HL-60 (cell line): ENCODE data around the gene FAM219A.
A peak's percentile ranks its signal among the peaks of the same experiment; 100 is the strongest.

Experiments
- DNase-seq, 2 experiments: peaks; one replicate each; pipeline ENCODE4 v3.0.0-alpha.2; 2010 to 2020; ENCODE audit warnings: low read depth in 1 of 2, low spot score in 1 of 2
- H3K27ac ChIP-seq: fragments of 250-450 bp; sonication (Bioruptor Pico); replicated peaks from 2 replicates; pipeline ENCODE4 v1.5.1; 2020; ENCODE audit warnings: mild to moderate bottlenecking, moderate library complexity
- H3K27me3 ChIP-seq: fragments of 250-450 bp; sonication (Bioruptor Pico); 2 replicates; pipeline ENCODE4 v1.5.1; 2021; ENCODE audit warnings: mild to moderate bottlenecking, moderate library complexity; ENCODE audit not compliant: insufficient read depth, poor library complexity, severe bottlenecking
- H3K4me3 ChIP-seq: replicated peaks from 2 replicates; pipeline ENCODE4 v1.5.1; 2011; ENCODE audit warnings: mild to moderate bottlenecking, control low read depth, low read length; ENCODE audit not compliant: insufficient read depth
- CTCF ChIP-seq: IDR thresholded peaks from one replicate; pipeline ENCODE4 v1.5.1; 2011; ENCODE audit warnings: low read length, control low read depth, inconsistent platforms; ENCODE audit not compliant: insufficient read depth
- GABPA ChIP-seq: IDR thresholded peaks from 2 replicates; pipeline ENCODE4 v1.6.1; 2012; ENCODE audit warnings: low read depth
- POLR2AphosphoS5 ChIP-seq: IDR thresholded peaks from 2 replicates; pipeline ENCODE4 v1.6.1; 2012; ENCODE audit warnings: low read depth
- REST ChIP-seq: IDR thresholded peaks from 2 replicates; pipeline ENCODE4 v1.6.1; 2012; ENCODE audit warnings: low read depth; ENCODE audit not compliant: insufficient replicate concordance
- SPI1 ChIP-seq: IDR thresholded peaks from 2 replicates; pipeline ENCODE4 v1.6.1; 2012; ENCODE audit warnings: low read depth, mild to moderate bottlenecking, borderline replicate concordance

FAM219A gene

GRCh38 chr9:34381323-34381722 is 77.0 kb downstream of the FAM219A start:
- H3K27me3 ChIP-seq = peaks cover 11% of the 10 kb centered on the region
- no peak overlapping the region; the same call in 1 of the 2 replicates for H3K4me3 ChIP-seq
- TF ChIP-seq GABPA (no peak), CTCF (no peak), SPI1 (no peak), POLR2AphosphoS5 (no peak), REST (no peak)

GRCh38 chr9:34380511-34381315 is 77.7 kb downstream of the FAM219A start:
- peak; percentile 56 to 74 for DNase-seq
- no peak overlapping the region for H3K27ac ChIP-seq
- TF ChIP-seq SPI1 = no peak
- peak overlapping the region; percentile 48 for H3K4me3 ChIP-seq
- peaks cover 11% of the 10 kb centered on the region for H3K27me3 ChIP-seq

More at GRCh38 chr9:34381323-34381722, 77.0 kb downstream of the FAM219A start:
- H3K27ac ChIP-seq = no peak overlapping the region
- no peak for DNase-seq

GRCh38 chr9:34380034-34380510 is 78.3 kb downstream of the FAM219A start:
- no peak for DNase-seq
- TF ChIP-seq GABPA (no peak), SPI1 (no peak), POLR2AphosphoS5 (no peak)
- H3K4me3 ChIP-seq = no peak overlapping the region; the same call in 1 of the 2 replicates
- no peak overlapping the region for H3K27ac ChIP-seq
- H3K27me3 ChIP-seq = peaks cover 11% of the 10 kb centered on the region

GRCh38 chr9:34379334-34380033 is 78.9 kb downstream of the FAM219A start:
- peak; percentile 88 to 89 for DNase-seq
- Histone ChIP-seq H3K27me3 (peaks cover 11% of the 10 kb centered on the region), H3K4me3 (peak overlapping the region; percentile 19; the same call in 1 of the 2 replicates), H3K27ac (no peak overlapping the region)
- peak; percentile 100 for TF ChIP-seq CTCF
- TF ChIP-seq REST = no peak
- TF ChIP-seq GABPA = no peak
- no peak for TF ChIP-seq SPI1
- no peak for TF ChIP-seq POLR2AphosphoS5
